Fibroblast of lung (primary cell): ENCODE data around the gene KLRF2.

ENCODE experiments used
- EZH2 ChIP-seq: IDR thresholded peaks from 2 replicates; pipeline ENCODE4 v1.5.1; 2012; ENCODE audit warnings: low read length, control low read depth, mild to moderate bottlenecking; ENCODE audit errors: missing control alignments
- TF ChIP-seq, protein P1 (sequence below), 2 donors: IDR thresholded peaks in 1 of 2; conservative IDR thresholded peaks in 1 of 2; 1 replicate in 1 of 2; 2 replicates in 1 of 2; pipeline ENCODE4 v1.5.1; 2011 to 2012; ENCODE audit warnings: low read length in 2 of 2, control low read depth in 1 of 2, inconsistent platforms in 1 of 2, low read depth in 1 of 2, mild to moderate bottlenecking in 1 of 2

DNA sequence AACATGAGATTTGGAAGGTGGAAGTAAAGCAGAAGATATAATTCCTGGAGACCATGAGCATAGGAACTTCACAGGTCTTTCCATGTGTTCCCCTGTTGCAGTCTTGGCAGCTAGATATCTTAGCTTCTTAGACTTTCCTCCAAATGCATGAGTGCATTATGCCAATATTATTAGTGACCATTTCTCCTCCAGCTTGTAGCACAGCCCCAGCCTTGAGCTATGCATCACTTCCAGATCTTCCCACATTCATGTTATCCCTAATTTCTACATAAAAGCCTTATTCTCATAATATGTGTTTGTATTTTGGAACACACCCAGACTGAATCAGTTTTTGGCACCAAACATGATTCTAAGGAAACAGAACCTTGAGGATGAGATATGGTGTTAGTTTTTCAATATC, 23.2 kb upstream of the KLRF2 start:
- TF ChIP-seq, protein P1, sequence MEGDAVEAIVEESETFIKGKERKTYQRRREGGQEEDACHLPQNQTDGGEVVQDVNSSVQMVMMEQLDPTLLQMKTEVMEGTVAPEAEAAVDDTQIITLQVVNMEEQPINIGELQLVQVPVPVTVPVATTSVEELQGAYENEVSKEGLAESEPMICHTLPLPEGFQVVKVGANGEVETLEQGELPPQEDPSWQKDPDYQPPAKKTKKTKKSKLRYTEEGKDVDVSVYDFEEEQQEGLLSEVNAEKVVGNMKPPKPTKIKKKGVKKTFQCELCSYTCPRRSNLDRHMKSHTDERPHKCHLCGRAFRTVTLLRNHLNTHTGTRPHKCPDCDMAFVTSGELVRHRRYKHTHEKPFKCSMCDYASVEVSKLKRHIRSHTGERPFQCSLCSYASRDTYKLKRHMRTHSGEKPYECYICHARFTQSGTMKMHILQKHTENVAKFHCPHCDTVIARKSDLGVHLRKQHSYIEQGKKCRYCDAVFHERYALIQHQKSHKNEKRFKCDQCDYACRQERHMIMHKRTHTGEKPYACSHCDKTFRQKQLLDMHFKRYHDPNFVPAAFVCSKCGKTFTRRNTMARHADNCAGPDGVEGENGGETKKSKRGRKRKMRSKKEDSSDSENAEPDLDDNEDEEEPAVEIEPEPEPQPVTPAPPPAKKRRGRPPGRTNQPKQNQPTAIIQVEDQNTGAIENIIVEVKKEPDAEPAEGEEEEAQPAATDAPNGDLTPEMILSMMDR (conservative IDR thresholded peaks at IDR 0.05 in 1 of 2, IDR thresholded peaks at IDR 0.05 in 1 of 2; ENCODE audit: low read depth in 1 of 2, low read length in 2 of 2) = no peak
- no peak for TF ChIP-seq EZH2
